ENCODE results near the gene FAM76B.
A peak's percentile ranks its signal among the peaks of the same experiment; 100 is the strongest.

Gene FAM76B

DNA sequence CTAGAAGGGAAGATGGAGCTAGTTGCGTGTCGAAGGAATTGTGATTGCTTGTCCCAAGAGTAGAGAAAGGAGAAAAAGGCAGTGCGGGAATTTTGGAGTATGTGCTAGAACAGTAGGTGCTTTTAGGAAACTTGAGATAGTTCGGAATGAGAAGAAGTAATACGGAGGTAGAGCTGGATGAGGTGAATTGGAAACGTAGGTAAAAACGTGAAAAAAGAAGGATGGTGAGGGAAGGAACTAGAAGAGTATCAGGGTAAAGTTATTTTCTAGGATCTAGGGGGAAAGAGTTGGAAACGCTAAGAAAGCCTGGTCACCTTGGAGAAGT, 2.1 kb upstream of the FAM76B start:
- DNase-seq: no peak

DNA sequence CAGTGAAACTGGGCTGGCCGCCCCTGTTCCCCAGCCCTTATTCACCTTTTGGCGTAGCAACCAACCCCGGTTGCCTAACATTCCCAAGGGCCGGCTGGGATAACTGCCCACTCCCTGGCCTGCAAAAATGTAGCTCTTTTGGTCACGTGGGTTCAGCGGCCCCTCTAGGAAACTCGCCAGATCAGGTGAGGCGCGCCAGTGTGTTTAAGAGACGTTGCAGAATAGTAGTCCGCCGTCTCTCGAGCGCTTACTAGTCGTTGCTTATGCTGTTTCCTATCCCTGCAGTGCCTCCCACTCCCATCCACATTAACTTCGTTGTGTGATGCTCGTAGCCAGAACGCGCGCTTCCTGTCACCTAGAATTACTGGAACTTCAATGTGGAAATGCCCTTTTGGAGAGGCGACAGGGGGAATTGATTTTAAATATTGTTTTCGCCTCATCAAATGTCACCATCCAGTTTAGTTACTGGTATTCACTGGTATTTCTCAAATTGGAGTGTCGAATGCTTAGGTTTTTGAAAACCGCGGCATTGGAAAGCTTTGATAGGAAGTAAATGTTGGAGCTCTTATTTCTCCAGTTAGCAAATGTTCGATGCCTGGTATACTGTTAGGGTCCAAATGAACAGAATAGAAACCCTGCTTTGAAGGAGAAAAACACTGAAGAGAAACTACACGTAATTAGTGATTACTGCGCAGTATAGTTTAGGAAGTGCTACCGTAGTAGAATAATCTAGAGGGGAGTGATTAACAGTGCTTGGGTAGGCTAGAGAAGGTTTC, 1.5 kb upstream of the FAM76B start:
- peak; percentile 57 for DNase-seq

DNA sequence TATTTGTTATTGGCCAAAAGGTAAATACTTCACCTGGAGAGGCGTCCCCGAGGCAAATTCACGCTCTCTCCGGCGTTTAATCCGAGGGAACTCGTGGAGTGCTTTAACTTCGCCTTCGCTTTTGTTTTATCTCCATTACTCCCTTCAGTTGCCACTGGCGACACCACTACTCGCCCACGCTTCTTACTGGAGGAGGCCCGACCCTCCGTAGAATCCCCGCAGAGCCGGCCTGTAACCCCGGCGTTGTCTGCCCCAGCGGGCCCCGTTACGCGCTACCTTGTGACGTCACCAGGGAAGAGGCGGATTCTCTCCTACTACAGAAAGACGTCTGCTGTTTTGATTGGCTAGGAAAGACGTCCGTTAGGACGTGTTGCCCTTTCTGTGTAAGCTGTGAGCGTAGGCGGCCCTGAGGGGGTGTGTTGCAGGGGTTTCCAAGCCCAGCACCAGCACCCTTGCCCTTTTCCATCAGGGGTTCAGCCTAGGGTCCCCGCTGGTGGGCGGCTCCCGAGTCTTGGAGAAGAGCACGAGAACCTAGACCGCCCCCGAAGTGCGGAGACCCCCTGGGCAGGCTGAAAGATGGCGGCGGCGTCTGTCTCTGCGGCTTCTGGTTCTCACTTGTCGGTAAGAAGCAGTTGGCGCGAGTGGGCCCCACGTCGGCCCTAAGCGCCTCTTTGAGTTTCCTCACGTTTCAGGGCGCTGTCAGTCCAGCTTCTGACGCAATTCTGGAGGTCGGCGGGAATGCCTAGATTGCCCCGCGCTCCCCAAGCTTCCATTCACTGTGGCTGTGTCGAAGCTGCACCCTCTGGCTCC, 746 bp upstream of the FAM76B start, which contains the start of gene CEP57:
CEP57 (plus strand) TSS at position 376 of the 810 bp plus-strand sequence; CDS start at position 577, 201 bp downstream.
- peak; percentile 98 for DNase-seq

DNA sequence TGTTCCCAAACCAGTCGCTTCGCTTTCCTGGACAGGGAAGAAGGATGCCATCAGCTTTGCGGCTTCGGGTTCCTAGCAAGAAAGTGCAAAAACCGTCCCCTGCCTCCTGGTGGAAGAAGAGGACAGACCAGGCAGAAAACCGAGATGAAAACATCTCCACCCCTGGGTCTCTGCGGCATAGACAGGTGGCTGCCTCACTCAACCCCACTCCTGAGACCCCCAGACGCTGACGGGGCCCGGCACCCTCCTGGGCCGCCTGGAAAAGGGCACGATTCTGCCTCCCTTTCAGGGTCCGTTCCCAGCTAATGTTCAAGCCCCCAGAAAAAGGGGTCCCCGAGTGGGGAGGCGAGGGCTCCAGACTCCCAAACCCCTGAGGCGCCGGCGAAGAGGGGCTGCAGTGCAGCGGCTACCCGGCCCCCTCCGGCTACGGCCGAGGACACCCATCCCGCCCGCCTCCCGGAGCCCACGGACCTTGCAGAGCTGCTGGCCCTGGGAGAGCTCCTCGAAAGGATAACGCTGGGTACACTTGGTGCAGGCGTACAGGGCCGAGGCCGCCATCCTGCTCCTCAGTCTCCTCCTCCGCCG, 569 bp downstream of the FAM76B start:
- DNase-seq: peak; percentile 38

DNA sequence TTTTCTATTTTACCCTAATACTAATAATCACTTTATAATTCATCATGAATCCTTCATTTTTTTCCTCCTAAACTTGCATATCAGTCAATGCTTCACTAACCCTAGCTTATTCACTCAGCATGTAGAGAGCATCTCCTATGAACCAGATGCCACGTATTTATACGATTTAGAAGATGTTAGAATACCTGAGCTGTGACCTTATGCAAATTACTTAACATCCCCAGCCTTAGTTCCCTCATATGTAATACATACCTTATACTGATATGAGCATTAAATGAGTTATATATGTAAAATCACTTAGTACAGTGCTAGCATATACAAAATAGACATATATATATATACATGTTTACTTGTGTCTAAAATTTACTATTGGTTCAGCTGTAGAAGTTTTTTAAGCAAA, 9.0 kb downstream of the FAM76B start:
- DNase-seq: no peak

DNA sequence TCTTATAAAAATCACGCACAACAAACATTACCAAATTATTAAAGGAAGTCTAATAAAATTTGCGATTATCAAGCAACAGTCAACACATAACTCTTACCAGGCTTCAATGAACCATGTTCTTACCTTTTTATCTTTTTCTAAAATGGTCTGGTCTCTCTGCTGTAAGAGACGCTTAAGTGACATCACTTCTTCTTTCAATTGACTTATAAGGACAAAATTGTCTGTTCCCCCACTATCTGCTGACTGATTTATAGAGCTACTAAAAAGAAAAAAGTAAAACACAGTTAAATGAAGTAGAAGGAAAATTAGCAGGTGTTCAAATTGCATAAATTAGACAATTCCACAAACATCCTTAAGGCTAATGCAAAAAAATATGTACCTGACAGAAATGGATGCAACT, 10.9 kb downstream of the FAM76B start:
- DNase-seq: no peak

DNA sequence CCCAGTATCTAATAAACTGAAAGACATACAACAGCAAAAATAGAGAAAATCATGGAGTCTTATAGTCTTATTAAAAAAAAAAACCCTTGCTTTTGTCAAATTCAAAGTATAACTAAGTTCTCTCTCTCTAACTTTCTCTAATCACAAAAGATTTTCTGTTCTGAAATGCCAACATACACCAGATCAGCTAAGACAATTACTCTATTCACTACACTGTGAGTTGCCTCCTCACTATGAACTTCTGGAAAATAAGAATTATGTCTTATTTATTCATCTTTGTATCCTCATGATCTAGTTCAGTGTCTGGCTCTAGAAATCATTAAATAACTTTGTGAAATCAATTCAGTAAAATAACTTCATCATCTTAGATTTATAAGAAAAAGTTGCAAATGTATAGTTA, 12.7 kb downstream of the FAM76B start:
- no peak for DNase-seq

DNA sequence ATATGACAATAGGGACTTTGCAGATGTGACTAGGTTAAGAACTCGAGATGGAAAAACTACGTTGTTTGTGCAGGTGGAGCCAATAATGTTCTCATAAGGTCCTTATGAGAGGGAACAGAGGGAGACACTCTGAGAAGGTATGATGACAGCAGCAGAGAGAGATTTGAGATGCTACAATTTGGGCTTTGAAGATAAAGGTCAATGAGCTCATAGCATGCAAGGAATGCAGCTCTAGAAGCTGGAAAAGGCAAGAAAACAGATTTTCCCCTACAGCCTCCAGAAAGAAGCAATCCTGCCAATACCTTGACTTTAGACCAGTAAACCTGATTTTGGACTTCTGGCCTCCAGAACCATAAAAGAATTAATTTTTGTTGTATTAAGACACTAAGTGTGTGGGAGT, 21.1 kb downstream of the FAM76B start:
- no peak for DNase-seq

DNA sequence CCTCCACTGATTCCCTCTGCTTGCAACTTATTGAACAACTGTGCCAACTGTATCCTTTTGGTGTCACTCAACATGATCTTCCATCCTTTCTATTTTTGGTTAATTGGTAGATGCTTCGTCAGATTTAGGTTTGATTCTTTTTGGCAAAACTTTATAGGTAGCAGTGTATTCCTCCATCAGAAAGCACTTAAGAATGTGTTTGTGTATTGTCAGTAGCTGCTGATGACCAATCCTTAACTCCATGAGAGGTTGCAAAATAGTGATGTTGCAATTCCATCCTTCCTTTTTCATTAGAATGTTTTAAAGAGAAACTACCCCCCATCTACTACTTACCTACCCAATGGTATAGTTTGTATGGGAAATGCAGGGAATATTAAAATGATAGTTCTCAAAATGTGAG, 22.1 kb downstream of the FAM76B start:
- no peak for DNase-seq

DNA sequence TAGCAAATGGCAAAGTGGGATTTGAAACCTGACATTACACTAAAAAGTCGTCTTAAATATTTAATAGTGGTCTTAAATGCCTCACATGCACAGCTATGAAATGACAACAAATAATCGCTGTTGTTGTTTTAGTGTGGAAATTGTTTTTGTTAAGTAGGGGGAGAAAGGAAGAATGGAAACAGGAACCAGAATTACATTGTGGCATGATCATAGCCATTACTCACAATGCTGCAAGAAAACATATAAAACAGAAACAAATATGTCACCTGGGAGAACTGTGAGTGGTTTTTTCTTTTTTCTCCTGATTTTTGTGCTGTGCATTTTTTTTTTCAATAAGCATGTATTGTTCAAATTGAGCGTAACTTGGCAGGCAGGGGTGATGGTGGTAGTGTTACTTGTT, 22.9 kb downstream of the FAM76B start:
- no peak for DNase-seq

DNA sequence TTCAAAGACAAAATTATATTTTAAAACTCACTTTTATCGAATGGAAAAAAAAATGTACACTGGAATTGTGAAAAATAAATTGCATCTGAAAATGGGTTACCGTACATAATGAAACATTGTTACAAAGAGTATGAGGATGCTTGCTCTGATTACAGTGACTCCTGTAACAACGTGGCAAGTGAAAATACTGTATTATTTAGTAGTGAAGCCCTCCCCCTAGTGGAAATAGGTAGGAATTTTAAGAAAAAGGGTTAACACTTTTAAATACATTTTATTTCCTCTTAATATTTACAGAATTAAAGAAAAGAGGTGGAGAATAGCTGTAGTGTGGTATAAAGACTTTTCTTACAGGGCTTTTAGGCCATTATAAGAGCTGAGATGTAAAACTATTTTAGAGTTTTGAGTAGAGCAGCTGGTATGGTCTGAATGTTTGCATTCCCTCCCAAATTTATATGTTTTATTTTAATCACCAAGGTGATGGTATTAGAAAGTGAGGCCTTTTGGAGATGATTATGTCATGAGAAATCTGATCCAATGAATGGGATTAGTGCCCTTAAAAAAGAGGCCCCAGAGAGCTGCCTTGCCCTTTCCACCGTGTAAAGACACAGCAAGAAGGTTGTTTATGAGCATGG, 25.2 kb downstream of the FAM76B start:
- DNase-seq: peak; percentile 60

DNA sequence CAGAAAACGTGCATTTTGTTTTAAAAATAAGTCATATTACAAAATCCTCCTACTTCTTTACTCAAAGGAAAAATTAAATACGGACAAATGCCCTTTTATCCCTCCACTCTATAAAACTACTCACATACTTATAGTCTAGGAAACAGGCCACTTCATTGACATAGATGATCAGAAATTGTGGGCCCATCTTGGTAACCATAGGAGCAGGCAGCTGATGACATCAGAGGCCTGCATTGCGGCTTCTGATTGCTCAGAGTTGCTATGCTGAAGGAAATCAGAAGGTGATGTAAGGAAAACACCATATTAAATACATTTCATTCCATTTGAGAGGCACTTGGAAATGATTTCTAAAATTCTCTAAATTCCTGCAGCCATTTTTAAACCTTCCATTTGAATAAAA, 27.0 kb downstream of the FAM76B start:
- no peak for DNase-seq

DNA sequence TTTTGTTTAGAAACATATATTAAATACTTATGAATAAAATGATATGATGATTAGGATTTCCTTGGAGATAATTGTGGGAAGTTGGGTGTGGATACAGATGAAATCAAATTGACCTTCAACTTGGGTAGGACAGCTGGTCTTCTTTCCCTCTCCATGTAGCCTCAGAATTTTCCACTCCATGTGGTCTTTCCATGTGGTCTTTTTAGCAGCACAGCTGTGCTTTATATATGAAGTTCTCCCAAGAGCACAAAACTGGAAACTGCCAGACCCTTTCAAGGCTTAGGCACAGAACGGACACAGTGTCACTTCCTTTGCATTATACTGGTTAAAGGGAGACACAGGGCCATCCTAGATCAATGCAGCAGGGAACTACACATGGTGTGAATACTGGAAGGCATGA, 28.6 kb downstream of the FAM76B start:
- DNase-seq: no peak

DNA sequence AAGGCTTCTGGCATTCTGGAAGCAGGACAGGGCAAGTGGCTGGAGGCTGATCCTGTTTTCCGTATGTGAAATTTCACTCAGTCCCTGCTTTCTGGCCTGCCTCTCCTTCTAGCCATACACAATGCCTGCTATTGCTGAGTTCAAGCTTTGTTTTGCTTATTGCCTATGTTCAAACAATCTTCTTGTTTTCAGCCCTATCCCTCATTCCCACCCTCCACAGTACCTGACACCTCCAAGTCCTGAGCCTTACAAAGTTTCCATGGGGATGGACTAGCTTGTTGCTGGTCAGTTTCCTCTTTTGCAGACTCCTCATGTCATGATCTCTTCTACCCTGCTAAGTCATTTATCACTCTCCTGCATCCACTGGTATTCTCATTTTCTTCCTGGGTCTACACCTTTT, 38.1 kb downstream of the FAM76B start:
- no peak for DNase-seq

DNA sequence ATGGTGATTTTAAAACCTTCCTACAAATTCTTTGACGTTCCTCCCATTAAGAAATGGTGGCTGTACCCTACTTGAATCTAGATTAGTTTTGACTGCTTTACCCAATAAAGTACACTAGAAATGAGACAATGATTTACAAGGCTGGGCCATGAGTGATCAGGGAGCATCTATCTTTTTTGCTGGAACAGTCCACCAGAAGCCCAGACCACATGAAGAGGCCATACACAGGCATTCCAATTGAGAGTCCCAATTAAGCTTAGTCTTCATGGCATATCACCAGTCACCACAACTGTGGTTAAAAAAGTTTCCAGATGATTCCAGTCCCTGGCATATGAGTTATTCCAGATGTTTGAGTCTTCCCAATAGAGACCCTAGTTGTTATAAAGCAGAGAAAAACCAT, 39.5 kb downstream of the FAM76B start:
- DNase-seq: no peak

DNA sequence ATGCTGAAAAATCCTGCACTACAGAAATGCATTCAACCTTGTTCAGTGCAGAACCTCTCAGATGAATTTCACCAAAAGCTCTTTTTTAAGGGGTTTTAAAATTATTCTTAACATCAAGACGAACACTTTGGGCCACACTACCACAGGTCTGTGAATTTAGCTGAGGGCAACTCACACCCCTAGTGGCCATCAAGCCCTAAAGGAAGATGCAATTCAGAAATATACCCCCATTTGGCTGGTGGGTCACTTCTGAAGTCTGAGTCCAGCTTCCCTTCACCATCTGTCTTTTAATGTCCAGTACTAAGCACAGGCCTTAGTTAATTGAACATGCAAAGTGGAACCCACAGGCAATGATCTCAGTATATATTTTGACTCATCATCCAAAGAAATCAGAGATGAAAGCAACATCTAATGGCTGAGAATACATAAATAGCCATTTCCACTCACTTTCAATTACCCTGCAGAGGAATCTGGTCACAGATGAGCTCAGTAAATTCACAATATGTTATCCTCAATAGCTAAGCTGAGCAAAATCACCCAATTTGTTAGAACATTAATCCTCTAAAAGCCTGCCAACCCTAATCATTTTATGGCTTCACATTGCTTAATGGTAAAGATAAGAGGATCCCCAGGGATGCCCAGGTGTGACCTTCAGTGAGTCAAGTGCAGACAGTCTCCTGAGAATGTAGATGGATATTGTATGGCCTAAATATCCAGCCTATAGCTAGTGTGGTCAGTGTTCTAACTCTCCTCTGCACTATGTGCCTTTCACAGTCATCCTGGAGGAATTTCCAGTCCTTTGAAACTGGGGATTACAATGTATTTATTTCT, 50.3 kb downstream of the FAM76B start:
- no peak for DNase-seq

DNA sequence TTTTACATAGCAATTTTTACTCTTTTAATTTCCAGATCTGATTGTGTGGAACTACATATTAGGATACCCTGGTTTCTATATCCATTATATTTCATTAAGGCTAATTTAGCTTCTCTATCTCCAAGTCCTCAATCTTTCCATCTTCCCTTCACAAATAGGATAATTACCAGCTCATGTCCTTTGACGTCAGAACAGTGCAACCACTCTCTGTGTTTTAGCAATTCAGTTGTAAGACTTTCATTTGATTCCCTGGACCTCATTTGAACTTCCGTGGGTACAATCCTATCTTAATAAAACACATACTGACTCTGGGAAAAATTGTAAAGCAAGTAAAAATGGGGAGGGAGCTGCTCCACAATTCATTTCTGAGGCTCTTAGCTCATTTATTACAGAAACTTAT, 52.8 kb downstream of the FAM76B start:
- DNase-seq: no peak

DNA sequence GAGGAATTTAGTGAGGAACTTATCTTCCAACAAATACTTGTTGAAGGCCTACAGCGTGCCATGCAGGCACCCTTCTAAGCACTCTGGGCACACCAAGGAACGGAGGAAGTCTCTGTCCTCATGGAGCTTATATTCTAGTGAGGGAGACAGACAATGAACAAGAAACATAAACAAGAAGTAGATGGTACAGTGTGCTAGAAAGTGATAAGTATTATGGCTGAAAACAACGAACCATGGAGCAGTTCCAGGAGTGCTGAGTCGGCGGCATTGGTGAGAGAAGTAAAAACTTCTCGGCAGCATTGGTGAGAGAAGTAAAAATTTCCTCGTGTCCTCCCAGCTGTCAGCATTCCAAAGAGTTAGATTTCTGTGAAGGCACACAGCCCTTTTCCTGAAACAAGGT, 53.2 kb downstream of the FAM76B start:
- DNase-seq: no peak

DNA sequence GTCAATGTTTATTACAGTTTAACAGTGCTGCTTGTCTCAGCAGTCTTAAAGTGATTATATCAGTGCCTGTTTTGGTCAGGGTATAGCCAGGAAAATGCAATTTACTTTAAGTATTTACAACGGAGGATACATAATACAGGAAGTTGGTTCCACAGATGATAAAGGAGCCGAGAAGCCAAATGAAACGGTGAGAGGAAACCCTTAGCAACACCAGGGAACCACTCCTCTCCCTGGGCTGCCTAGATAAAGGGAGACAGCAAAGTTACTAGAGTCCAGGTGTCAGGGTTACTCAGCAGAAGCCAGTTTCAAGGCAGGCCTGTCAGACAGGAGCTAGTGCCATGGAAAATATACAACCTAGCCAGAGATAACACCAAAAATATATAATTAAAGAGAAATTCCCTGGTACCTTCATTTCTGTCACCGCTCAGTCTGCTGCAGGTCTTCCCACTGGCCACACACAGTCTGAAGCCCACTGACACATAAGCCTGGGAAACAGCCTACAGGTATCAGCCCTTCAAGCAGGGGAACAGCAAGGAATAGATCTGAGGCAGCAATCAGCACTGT, 55.5 kb downstream of the FAM76B start:
- DNase-seq: no peak

DNA sequence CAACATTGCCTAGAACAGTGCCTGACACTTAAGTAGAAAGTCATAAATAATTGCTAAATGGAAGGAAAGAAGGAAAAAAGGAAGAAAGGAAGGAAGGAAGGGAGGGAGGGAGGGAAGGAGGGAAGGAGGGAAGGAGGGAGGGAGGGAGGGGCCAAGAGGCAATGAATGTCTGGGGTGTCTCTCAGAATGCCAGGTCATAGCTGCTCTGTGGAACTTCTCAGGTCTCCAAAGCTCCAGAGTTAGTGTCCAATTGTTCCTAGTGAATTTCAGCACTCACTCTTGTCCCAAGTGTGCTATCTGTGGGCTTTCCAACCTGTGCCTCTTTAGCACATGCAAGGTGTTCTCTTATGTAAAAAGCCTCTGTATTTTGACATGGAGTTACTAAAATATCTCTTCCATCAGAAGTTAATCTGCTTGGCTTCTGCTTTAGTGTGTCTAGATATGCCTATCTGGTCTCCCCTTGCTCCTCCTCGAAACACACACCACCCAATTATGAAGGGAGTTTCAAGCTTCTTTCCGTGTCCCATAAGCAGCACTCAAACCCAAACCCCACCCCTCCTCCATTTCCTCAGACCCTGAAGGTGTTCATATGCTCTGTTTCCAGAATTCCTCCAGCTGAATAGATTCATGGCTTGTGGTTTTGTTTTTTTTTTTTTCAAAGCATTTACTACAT, 56.5 kb downstream of the FAM76B start:
- no peak for DNase-seq

DNA sequence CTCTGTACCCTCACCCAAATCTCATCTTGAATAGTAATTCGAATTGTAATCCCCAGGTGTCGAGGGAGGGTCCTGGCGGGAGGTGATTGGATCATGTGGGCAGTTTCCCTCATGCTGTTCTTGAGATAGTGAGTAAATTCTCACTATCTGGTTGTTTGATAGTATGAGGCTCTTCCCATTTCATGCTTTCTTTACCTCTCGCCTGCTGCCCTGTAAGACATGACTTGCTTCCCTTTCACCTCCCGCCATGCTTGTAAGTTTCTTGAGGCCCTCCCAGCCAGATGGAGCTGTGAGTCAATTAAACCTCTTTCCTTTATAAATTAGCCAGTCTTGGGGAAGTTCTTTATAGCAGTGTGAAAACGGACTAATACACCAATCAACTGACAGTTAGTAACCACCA, 60.1 kb downstream of the FAM76B start:
- no peak for DNase-seq

DNA sequence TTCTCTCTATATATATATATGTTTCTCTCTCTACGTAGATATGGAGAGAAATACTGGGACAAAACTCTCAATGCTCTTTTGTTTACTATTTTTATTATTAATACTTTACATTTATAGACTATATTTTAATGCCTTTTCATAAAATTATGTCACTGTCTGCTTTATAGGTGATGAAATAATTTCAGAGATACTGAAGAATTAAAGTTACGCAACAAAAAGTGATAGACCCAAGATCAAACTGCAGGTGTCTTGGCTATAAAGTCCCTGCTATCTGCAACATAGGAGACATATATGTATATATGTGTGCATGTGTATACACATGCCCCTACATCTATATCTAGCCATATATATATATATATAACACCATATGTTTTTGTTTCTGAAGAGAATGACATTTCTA, 60.8 kb downstream of the FAM76B start:
- no peak for DNase-seq
